Epithelial cell of esophagus (primary cell): Measurements from ENCODE around the gene KIZ.

ENCODE experiments used
- DNase-seq: peaks from one replicate; pipeline ENCODE4 v3.0.0; 2010; ENCODE audit warnings: low read depth
- H3K4me3 ChIP-seq: 2 replicates; pipeline ENCODE4 v1.5.1; 2011; ENCODE audit warnings: mild to moderate bottlenecking, low read length, control low read depth
- TF ChIP-seq, protein P1 (sequence below): IDR thresholded peaks from 2 replicates; pipeline ENCODE4 v1.5.1; 2011; ENCODE audit warnings: low read depth, mild to moderate bottlenecking, low read length, control low read depth, inconsistent platforms; ENCODE audit not compliant: insufficient read depth; ENCODE audit errors: missing control alignments

The KIZ gene

DNA sequence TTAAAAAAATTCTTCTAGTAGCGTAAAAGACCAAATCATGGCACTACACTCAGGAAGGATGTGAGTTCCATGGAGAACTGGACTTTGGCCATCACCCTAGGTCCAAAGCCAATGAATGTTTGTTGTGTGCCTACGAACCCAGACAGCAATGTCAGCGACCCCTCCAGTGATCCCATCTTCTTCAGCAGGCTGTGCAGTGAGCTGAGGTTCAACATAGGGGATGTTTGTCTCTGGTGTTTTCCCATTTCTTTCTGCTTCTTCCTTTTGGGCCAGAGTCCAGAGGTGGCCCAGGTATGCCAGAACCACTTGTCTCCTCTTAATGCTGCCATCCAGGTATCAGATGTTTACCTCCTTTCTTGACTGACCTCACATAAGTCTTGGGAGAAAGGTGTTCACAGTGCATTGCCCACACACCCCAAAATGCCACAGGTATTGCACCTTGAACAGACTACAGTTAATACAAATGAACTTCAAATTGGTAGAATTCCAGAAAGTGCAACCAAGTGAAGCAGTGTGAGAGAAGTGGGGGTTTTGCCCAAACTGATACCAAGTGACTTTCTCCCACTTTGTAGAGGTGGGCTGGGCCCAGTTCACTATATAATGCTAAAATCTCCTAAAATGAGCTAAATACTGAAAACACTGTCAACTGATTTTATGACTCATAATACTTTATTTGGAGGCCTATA, 14.1 kb downstream of the KIZ start:
- DNase-seq = no peak
- H3K4me3 ChIP-seq = no peak overlapping the region
- TF ChIP-seq, protein P1, sequence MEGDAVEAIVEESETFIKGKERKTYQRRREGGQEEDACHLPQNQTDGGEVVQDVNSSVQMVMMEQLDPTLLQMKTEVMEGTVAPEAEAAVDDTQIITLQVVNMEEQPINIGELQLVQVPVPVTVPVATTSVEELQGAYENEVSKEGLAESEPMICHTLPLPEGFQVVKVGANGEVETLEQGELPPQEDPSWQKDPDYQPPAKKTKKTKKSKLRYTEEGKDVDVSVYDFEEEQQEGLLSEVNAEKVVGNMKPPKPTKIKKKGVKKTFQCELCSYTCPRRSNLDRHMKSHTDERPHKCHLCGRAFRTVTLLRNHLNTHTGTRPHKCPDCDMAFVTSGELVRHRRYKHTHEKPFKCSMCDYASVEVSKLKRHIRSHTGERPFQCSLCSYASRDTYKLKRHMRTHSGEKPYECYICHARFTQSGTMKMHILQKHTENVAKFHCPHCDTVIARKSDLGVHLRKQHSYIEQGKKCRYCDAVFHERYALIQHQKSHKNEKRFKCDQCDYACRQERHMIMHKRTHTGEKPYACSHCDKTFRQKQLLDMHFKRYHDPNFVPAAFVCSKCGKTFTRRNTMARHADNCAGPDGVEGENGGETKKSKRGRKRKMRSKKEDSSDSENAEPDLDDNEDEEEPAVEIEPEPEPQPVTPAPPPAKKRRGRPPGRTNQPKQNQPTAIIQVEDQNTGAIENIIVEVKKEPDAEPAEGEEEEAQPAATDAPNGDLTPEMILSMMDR = no peak

DNA sequence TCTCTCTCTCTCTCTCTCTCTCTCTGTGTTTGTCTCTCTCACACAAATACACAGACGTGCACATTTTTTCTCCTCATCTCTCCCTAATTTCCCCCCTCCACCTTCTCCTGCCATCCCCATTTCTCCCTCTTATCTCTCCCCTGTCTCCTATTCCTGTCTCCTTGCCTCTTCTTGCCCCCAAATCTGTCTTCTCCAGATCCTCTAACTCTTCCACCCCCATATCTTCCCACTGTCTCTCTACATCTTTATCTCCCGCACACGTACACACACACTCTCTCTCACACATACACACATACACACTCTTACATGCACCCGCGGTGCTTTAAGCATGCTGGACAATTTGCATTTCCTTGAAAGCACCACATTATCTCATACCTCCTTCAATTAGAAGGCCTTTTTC, 15.9 kb downstream of the KIZ start:
- no peak overlapping the region for H3K4me3 ChIP-seq
- no peak for DNase-seq
- TF ChIP-seq, protein P1 = no peak

DNA sequence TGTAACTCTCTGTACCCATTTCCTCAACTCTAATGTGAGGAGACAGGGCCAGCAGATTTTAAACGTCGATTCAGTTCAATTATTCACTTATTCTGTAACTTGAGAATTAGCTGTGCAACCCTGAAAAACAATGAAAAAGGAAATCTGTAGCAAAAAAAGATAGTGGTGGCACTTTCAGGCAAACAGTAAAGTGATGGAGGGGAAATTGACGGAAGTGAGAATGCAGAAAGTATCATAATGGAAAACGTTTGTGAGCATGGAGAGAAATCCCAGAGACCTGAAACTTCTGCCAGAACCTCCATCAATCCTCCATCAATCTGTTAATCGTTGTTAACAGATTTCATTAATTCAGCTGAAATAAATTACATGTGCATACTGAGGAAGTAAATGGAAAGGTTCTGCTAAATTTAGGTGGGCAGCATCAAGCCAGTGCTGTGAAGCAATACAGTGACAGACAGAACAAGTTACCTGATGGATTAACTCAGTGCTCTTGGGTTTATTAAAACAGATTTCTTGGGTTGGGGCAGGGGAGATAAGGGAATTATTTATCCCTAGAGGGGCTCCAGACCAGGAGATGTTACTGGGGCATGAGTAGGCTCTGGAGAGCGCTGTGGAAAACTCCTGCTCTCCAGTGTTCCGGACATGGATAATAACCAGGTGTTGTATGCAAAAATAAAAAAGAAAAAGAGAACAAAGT, 17.5 kb downstream of the KIZ start:
- TF ChIP-seq, protein P1 = no peak
- H3K4me3 ChIP-seq = no peak overlapping the region
- DNase-seq = no peak

DNA sequence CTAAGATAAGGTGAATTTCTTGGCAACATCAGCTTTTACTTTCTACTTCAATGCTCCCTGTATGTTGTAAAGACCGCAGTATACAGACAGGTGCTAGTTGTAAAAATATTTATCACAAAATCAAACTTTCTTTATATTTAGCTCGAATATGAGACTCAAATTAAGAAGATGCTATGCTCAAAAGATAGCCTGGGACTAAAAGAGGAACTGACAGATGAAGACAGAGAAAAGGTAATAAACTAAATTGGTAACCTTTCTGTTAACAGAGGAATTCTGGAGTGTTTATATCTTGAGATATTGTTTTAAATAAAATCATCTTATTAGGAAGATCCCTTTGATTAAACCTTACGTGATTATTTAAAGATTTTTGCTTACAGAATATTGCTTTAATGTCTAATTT, 19.5 kb downstream of the KIZ start:
- no peak for DNase-seq
- TF ChIP-seq, protein P1 = no peak
- H3K4me3 ChIP-seq = no peak overlapping the region

DNA sequence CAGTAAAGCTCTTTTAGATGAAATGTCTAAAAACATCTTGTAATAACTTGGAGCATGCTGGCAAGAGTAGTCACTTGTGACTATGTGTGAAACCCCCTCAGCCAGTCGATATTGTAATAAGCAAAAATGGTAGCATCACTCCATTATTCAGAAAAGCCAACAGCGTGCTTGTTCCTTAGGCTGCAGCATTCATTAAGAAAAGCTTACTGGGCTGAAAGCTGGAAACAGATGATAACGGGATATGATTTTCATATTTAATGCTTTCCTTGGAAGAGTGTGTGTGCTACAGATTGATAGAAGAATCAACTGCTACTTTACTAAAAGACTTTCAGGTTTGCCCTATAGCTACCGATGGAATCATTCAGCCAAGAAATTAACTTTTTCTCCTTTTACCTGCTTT, 20.3 kb downstream of the KIZ start:
- TF ChIP-seq, protein P1 = no peak
- no peak for DNase-seq
- no peak overlapping the region for H3K4me3 ChIP-seq

DNA sequence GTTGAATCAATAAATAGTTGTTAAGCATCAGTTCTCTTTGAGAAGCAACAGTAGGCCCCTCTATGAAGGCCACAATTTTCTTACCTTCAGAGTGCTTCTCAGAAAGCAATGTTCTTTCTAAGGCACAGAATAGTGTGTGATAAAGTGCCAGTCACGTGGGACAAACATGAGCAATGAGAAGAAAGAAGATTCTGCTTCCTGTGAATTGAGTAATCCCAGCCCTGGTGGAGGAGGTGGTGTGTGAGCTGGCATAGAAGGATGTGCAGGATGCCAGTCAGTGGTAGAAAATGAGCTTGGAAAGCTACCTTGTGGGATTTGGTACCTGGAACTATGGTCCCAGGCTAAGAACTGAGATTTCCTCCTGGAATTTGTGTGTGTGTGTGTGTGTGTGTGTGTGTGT, 21.7 kb downstream of the KIZ start:
- DNase-seq = peak; percentile 79
- H3K4me3 ChIP-seq = no peak overlapping the region
- TF ChIP-seq, protein P1 = no peak
